HG03095 (cell line): Measurements from ENCODE around the gene PCDHA5.

Experiments
- ATAC-seq: cut with Tn5 transposase; IDR thresholded peaks from one replicate; pipeline ENCODE4 v1.9.1; 2021; ENCODE audit warnings: moderate library complexity; ENCODE audit not compliant: unreplicated experiment

PCDHA5 gene

GRCh38 chr5:140857987-140858240 is 36.5 kb downstream of the PCDHA5 start:
- no peak for ATAC-seq

- no peak for ATAC-seq
Observed at GRCh38 chr5:140862441-140863295, 41.3 kb downstream of the PCDHA5 start.

GRCh38 chr5:140868721-140869554 is 47.5 kb downstream of the PCDHA5 start, which contains the start of gene PCDHA11:
Gene PCDHA11, plus strand, starts transcription at chr5:140868957. Its CDS starts 147 bp downstream, at chr5:140869104.
- no peak for ATAC-seq

GRCh38 chr5:140869555-140869886 is 48.1 kb downstream of the PCDHA5 start:
- ATAC-seq = no peak

GRCh38 chr5:140870221-140871201 is 49.1 kb downstream of the PCDHA5 start:
- no peak for ATAC-seq
